ENCODE data around the gene TRIM15.

- TF ChIP-seq EZH2 (IDR thresholded peaks at IDR 0.05; ENCODE audit: borderline replicate concordance, low read depth, low read length, severe bottlenecking) (no peak), CTCF (IDR thresholded peaks at IDR 0.05; ENCODE audit: extremely low read depth in 1 of 2, insufficient read depth in 1 of 2, low read depth in 1 of 2, low read length in 2 of 2) (no peak), POLR2AphosphoS5 (IDR thresholded peaks at IDR 0.05; ENCODE audit: insufficient read depth, low read depth, low read length) (no peak), FOS (IDR thresholded peaks at IDR 0.05; ENCODE audit: borderline replicate concordance, insufficient read depth, low read length) (no peak), POLR2A (IDR thresholded peaks at IDR 0.05; ENCODE audit: low read depth, low read length) (no peak), GATA2 (IDR thresholded peaks at IDR 0.05; ENCODE audit: insufficient read depth, insufficient read length, low read depth, low read length) (no peak)
Measured at GRCh38 chr6:30211306-30211705, 48.0 kb downstream of the TRIM15 start.

Measured in endothelial cell of umbilical vein (primary cell).